Inflammatory macrophage treated with lipopolysaccharide for 1 hour (primary cell): ENCODE results near the gene MEGF8.
A peak's percentile ranks its signal among the peaks of the same experiment; 100 is the strongest.

ENCODE experiments used
- DNase-seq, 2 donors: peaks; one replicate each; pipeline ENCODE4 v3.0.0-alpha.2; 2020 to 2022

The MEGF8 gene

GRCh38 chr19:42421591-42422031 lies 96.2 kb downstream of the MEGF8 start:
- no peak for DNase-seq

GRCh38 chr19:42422092-42422900 lies 96.9 kb downstream of the MEGF8 start:
- DNase-seq, result no peak

GRCh38 chr19:42422901-42423461 lies 97.5 kb downstream of the MEGF8 start:
- no peak for DNase-seq

- peak; percentile 52 to 80 for DNase-seq
These were observed 98.3 kb downstream of the MEGF8 start for GRCh38 chr19:42423462-42424344.

GRCh38 chr19:42424345-42424707 lies 98.9 kb downstream of the MEGF8 start:
- DNase-seq, result no peak

- DNase-seq, result no peak
These were observed 99.3 kb downstream of the MEGF8 start for GRCh38 chr19:42424712-42425131.

- DNase-seq, result no peak
These were observed 101.2 kb downstream of the MEGF8 start for GRCh38 chr19:42426643-42427042.

GRCh38 chr19:42427313-42427712 lies 101.9 kb downstream of the MEGF8 start, which contains the start of gene LIPE:
LIPE (minus strand) TSS chr19:42427388; CDS start chr19:42427149, 239 bp downstream.
- peak in 1 of 2 donors; percentile 27 for DNase-seq
